Thyroid gland (tissue), 4 donors: Measurements from ENCODE around the gene SGCD.

Experiments
- CTCF ChIP-seq, 6 experiments: fragments of 200-600 bp in 3 of 6; fragments of 450-650 bp in 3 of 6; sonication (generic) in 3 of 6; IDR thresholded peaks; one replicate each; pipeline ENCODE4 v1.5.1; 2016 to 2019; ENCODE audit warnings: antibody characterized with exemption in 6 of 6, mild to moderate bottlenecking in 2 of 6, inconsistent platforms in 1 of 6, moderate library complexity in 1 of 6
- POLR2A ChIP-seq, 2 donors: fragments of 450-650 bp; IDR thresholded peaks; one replicate each; pipeline ENCODE4 v1.6.1; 2017; ENCODE audit warnings: antibody characterized with exemption in 2 of 2, mild to moderate bottlenecking in 2 of 2, moderate library complexity in 1 of 2

- TF ChIP-seq CTCF (IDR thresholded peaks at IDR 0.05) = no peak
- TF ChIP-seq POLR2A (IDR thresholded peaks at IDR 0.05) = no peak
These were observed 67.0 kb downstream of the SGCD start for GRCh38 chr5:156393980-156394379.
